Ovary (tissue), 3 donors: ENCODE results near the gene DTL.

ENCODE experiments used
- EP300 ChIP-seq: sonication (generic); formaldehyde crosslinking; IDR thresholded peaks from one replicate; pipeline ENCODE4 v1.6.1; 2017; ENCODE audit warnings: antibody characterized with exemption
- TF ChIP-seq, protein P1 (sequence below), 3 donors: fragments of 450-650 bp in 2 of 3; fragments of 200-600 bp in 1 of 3; IDR thresholded peaks; one replicate each; pipeline versions ENCODE4 v1.5.1 to v1.8.0; 2016 to 2022; ENCODE audit warnings: antibody characterized with exemption in 3 of 3, mild to moderate bottlenecking in 1 of 3
- donor health status: DM: no; HTN: no; CAD: no.

DNA sequence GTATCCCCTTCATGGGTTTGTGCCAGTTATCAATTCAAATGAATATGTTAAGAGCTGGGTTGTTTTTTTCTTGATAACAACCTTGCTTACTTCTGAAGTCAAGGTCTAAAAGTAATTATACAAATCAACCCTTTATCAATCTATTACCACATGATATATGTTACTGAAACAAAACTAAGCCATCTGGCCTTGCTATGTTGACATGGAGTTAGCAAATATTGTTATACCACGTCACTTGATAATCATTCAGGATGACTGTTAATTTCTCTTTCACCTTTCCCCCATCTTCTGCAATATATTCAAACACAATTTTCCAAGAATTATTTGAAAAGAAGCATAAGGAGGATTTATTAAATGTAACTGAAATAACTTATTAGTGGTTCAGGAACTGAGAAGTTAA, 72.6 kb downstream of the DTL start:
- TF ChIP-seq, protein P1, sequence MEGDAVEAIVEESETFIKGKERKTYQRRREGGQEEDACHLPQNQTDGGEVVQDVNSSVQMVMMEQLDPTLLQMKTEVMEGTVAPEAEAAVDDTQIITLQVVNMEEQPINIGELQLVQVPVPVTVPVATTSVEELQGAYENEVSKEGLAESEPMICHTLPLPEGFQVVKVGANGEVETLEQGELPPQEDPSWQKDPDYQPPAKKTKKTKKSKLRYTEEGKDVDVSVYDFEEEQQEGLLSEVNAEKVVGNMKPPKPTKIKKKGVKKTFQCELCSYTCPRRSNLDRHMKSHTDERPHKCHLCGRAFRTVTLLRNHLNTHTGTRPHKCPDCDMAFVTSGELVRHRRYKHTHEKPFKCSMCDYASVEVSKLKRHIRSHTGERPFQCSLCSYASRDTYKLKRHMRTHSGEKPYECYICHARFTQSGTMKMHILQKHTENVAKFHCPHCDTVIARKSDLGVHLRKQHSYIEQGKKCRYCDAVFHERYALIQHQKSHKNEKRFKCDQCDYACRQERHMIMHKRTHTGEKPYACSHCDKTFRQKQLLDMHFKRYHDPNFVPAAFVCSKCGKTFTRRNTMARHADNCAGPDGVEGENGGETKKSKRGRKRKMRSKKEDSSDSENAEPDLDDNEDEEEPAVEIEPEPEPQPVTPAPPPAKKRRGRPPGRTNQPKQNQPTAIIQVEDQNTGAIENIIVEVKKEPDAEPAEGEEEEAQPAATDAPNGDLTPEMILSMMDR (IDR thresholded peaks at IDR 0.05) = no peak
- no peak for TF ChIP-seq EP300
